NOMO-1 treated with dmso at 0.1 percent for 144 hours (cell line): ENCODE measurements around the gene SAT2.

Experiments used
- DNase-seq: peaks from one replicate; lab custom pipeline; 2025; ENCODE audit not compliant: unreplicated experiment; lab: John Stamatoyannopoulos, UW

The SAT2 gene

GRCh38 chr17:7592422-7593021 is 35.1 kb downstream of the SAT2 start:
- no peak for DNase-seq

- DNase-seq = no peak
Observed at GRCh38 chr17:7591596-7591995, 36.0 kb downstream of the SAT2 start.

GRCh38 chr17:7590743-7591142 is 36.9 kb downstream of the SAT2 start:
- DNase-seq = no peak

GRCh38 chr17:7589891-7590691 is 37.5 kb downstream of the SAT2 start, which contains the start of gene SOX15:
SOX15 (minus strand) TSS chr17:7590094; CDS start chr17:7589676, 418 bp downstream.
- no peak for DNase-seq

- peak; percentile 62 for DNase-seq
Observed at GRCh38 chr17:7589204-7589868, 38.3 kb downstream of the SAT2 start.

GRCh38 chr17:7588553-7589203 is 38.9 kb downstream of the SAT2 start:
- DNase-seq = no peak

GRCh38 chr17:7587420-7588151 is 40.0 kb downstream of the SAT2 start:
- no peak for DNase-seq

- DNase-seq = no peak
Observed at GRCh38 chr17:7586673-7587419, 40.8 kb downstream of the SAT2 start.

- DNase-seq = peak; percentile 98
Observed at GRCh38 chr17:7583253-7584109, 44.1 kb downstream of the SAT2 start, which contains the start of gene MPDU1. MPDU1 (plus strand) TSS chr17:7583852; CDS start chr17:7583863, 11 bp downstream.

GRCh38 chr17:7582396-7583252 is 45.0 kb downstream of the SAT2 start:
- no peak for DNase-seq

- no peak for DNase-seq
Observed at GRCh38 chr17:7580604-7581575, 46.7 kb downstream of the SAT2 start.

- DNase-seq = no peak
Observed at GRCh38 chr17:7579834-7580603, 47.6 kb downstream of the SAT2 start.

GRCh38 chr17:7579001-7579833 is 48.4 kb downstream of the SAT2 start, which contains the start of gene CD68:
CD68 (plus strand) TSS chr17:7579638; CDS start chr17:7579678, 40 bp downstream.
- peak; percentile 99 for DNase-seq

- no peak for DNase-seq
Observed at GRCh38 chr17:7577327-7578199, 50.1 kb downstream of the SAT2 start.
